Hematopoietic multipotent progenitor cell treated with erythropoietin and hydrocortisone succinate and interleukin-3 and kit ligand, for 8 days (in vitro differentiated cells): Measurements from ENCODE around the gene CD93.
A peak's percentile ranks its signal among the peaks of the same experiment; 100 is the strongest.

Source experiments
- DNase-seq: peaks from one replicate; pipeline ENCODE4 v3.0.0-alpha.2; 2015

The CD93 gene

DNA sequence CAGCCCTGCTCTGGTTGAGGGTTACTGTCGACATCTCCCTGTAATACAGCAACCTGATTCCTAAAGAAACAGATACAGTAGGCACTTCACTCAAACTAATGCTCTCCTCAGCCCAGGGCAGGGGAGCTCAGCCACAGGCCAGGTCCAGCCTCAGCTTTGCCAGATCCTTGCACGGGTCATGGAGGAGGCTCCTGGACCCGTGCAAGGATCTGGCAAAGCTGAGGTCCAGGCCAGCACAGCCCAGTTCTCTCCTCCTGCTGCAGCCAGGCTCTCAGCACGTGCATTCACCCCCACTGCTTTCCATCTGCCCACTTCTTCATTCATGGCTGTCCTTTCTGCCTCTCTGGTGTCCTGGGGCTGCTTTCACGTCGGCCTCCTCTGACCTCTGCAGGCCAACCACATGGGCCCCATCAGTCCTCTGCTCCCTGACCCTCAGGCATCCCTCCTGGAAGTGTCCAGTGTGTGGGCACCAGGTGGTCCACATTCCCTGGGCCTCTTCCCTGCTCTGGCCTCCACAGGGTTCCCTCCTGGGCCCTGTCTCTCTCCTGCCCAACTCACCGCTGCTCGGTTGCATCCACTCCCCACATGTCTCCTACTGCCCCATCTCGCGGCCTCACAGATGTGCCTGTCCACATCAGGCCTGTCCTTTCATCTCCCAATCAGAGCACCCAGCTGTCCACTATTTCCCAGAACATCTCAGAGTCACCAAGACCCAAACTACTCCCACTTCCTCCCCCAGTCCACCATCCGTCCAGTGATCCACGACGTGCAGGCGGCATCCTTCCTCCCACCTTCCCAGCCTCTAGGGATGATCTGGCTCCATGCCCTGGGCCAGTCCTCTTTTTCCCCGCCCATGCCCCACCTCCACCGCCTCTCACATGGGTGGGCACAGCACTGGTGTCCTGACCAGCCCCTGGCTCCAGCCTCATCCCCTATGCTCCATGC lies 11.8 kb upstream of the CD93 start:
- no peak for DNase-seq

DNA sequence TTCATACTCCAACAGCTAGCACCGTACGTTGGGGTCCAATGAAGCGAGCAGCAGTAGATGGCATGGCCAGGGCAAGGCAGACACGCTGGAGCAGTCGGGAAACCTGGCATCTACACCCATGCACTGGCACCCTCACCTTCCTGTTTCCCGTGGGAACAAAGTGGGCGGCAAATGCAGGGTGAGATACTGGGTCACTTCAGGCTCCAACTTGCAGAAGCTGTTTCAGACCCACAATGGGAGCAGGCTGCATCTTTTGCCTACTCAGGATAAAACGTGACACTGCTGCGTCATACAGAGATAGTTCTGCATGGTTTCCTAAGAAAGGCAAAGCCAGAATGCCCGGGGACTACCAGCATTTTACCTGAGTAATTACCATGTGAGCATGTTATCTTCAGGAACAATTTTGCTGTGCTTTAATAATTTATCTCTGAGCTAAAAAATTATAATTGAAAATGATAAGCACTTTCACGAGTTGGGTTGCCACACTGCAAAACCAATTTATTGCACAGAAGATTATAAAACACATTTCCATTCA lies 10.9 kb upstream of the CD93 start:
- DNase-seq = no peak

DNA sequence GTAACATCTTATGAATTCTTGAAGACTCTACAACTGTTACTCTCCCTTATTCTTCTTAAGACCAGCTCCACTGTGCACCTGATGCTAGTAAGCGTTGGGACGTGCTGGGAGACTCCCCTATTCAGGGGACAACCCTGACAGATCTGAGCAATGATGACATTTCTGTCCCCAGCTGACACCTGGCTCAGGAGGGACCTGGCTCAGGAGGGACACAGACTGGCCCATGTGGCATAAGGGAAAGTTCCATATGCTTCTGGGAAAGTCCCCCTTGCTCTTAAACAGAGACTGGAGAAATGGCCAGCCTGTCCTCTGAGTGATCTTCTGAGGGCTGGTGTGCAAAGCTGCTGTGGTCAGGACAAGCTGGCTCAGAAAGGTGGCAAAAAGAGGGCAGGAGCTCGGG lies 10.0 kb upstream of the CD93 start:
- DNase-seq = no peak

DNA sequence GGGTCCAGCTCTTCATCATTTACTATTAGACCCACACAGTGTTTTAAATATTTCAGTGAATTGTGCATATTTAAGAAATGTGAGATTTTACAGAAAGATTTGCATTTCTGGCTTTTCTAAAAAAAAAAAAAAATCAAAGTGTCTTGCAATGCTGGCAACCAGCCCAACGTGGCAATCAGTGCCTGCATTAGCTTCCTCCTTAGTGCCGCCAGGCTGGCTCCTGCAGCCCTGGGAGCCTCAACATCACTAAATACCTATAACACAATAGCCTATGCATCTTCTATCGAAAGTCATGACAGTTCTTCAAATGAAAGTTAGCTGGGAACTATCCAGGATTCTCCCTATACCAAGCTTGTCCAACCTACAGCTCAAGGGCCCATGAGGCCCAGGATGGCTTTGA lies 9.4 kb upstream of the CD93 start:
- DNase-seq = no peak

DNA sequence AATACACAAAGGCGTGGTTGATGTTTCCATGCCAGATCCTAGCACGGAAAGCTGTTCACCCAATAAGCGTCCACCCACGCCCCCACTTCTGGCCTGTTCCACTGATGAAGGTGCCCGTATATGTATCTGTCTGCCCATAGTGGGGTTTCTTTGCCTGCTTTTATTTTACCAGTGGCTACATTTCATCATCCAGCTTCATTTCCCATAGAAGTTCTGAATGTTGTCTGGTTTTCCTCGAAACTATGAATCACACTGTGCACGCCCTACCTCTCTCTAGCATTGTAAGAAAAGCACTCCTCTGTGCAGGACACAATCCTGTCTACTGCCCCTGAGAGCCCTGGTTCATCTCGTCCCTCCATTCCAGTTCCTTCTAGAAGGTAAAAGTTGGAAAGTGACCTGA lies 8.8 kb upstream of the CD93 start:
- DNase-seq = no peak

DNA sequence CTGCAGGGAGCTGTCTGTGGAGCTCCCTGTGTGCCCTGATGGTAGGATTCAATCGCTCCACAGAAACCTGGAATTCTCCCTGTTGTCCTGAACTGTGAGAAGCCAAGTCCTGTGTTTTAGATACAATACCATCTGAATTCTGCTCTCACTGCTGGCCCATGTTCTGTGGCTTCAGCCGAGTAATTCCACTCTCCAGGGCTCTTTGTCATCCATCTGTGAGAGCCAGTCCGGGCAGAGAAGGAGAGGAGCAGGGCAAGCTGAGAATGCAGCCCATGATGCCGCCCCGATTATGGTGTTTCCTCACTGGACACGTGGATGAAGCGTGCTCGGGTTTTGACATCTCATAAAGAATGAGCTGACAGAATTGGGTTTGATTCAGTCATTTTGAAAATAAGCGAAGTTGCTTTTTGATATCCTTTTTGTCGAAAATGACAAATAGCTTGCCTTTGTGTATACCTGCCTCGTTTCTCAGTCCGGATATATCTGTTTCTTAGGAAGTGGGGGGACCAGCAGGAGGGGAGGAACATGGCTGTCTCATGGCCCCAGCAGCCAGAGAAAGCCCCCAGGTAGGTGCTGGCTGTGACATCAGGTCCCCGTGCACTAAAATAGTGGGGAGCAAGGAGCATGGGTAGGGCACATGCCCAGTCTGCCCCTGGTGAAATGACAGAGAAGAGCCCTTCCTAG lies 8.2 kb upstream of the CD93 start:
- no peak for DNase-seq

DNA sequence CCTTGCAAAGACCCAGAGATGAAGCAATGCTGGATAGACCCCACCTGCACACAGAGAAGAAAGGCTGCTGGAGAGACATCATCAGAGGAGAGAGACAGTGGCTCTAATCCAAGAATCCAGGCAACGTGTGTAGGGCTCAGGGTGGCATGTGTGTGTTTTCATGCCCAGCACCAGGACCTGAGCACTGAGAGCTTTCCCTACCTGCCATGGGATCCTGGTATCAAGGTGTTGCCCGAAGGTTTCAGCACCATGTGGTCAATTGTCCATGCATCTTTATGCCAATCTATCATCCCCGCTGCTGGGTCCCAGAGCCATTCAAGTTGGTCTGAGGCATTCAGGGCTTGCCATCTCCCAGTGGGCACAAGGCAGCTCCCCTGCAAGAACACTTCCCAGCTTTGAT lies 7.5 kb upstream of the CD93 start:
- DNase-seq = no peak

DNA sequence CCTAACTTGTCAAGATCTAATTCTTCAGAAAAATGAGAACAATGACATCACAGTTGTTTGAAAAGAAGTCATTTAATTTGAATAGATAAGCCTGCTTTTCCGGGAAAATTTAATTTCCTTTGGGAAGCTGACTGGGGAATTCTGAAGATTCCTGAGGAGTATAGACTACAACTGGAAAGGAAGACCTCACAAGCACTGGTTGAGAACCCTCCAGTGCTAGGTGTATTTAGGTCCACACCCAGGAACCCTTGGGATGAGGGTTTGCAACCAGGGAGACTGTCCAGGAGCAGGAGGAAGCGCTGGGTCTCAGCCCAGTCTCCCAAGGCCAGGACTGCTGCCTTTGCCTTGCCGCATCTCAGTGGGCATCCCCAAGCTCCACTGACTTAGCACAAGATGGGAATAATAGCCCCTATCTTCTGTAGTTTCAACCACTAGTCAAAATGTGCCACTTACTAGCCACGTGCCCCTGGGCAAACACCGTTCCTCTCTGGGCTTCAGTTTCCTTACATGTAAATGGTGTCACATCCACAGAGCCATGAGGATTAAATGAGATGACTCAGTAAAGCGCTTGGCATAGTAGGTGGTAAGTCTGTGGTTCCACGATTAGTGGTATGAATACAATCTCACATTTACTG lies 6.9 kb upstream of the CD93 start:
- no peak for DNase-seq

DNA sequence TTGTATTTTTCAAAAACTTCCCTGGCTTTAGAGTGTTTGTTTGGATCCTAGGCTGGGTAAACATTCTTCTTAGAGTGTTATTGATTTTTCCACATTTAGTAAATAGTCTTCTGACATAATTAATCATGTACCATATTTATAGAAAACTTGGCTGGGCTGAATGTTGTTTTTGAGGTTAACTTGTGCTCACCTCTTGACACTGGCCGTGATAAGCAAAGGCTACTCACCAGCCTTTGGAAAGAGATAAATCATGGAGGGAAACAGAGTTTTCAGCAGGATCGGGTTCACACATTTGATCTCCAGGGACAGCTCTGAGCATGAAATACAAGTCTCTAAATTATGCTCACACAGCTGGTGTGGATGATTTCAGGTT lies 6.2 kb upstream of the CD93 start:
- DNase-seq = no peak

DNA sequence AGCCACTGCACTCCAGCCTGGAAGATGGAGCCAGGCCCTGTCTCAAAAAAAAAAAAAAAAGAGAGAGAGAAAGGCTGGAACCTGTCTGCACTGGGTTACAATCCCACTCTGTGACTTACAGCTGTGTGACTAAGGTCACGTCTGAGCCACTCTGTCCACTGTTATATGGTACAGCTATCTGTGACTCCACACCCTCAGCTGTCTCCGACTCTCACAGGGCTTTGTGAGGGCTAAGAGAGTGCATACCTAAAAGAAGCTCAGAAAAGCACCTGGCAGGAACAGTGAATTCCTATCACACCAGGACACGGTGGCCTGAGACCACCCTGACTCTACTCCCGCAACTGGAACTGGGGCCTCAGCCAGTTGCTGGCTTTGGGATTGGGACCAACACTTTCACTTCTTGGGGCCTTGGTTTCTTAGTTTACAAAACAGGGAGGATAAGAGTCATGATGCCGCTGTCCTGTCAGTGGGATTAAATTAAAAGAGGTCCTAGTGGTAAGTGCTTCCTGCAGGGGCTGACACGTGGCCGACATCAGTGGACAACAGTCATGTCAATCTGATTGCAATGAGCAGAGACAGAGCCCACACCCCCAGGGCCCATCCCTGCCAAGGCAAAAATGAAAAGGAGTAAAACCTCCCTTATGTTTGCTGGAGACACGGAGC lies 5.7 kb upstream of the CD93 start:
- no peak for DNase-seq

DNA sequence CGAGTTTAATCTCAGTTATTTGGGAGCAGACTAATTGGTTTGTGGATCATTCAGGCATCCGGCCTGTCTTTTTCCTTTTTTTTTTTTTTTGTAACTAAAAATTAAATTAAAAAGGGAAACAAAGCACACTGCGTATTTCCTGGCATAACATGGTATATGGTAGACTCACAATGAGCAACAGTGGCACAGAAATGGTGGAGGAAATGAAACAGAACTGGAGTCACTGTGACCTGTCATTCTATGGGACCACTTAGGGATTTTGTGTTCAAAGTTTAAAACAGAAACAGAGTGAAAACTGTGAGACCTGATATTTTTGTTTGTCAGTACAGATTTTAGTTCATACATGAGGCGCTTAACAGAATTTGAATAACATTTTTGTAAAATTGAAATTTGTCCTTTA lies 4.8 kb upstream of the CD93 start:
- no peak for DNase-seq

DNA sequence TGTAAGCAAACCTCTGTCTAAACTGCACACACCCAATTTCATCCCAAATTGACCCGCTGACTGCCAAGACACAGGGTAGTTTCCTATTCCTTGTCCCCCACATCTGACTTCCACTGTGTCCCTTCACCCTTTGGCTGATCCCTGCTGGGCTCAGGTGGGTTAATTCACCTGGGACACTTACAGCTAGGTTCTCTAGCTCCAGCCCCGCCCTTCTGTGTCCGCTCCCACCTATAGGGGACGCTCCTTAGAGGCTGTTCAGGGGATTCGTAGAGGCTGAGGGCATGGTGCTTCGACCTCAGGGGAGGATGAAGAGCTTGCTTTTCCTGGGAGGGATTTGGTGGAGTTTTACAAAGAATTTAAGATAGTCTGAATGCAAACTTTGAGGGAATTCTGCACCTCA lies 4.0 kb upstream of the CD93 start:
- no peak for DNase-seq

DNA sequence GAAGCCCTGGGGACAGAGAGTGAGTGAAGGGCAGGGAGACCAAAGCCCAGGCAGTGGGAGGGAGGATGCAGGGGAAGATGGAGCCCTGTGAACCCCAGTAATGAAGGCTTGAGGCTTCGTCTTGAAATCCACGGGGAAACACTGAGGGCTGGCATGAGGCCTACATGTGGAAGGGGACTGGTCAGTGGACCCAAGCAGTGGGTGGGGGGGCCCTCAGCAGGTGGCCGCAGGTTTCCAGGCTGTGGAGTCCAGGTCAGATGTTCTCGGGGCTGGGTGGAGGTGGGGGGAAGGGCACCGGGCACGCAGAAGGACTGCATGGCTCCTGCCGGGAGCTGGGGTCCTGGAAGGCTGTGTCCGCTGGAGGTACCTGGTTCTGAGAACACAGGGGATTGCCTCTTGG lies 2.7 kb upstream of the CD93 start:
- no peak for DNase-seq

DNA sequence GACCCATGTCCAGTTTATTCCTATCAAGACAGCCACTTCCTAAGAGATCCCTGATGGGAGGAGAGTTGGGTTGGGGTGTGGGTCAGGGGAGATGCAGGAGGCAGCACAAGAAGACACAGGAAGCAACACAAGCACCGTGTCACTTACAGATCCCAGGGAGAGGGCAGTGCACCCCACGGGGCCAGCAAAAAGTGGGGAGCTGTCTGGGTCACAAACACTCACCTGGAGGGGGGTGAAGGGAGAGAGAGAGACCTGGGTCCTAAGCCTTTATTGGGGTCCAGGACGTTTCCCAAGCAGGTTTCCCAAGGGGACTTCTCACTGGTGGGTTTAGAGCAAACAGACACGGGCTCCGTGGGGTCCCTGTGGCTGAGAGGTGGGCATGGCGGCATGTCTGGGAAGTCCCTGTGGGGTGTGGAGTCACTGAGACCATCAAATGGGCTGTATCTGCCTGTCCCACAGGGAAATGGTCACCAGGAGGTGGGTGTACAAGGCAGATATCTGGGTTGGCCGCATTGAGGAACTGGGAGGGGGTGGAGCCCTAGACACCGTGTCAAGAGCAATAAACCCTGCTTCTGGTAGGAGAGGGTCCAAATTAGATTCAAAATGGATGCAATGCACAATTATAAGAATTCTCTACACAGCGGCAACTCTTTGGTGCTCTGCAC lies 1.6 kb upstream of the CD93 start:
- DNase-seq = peak; percentile 31

DNA sequence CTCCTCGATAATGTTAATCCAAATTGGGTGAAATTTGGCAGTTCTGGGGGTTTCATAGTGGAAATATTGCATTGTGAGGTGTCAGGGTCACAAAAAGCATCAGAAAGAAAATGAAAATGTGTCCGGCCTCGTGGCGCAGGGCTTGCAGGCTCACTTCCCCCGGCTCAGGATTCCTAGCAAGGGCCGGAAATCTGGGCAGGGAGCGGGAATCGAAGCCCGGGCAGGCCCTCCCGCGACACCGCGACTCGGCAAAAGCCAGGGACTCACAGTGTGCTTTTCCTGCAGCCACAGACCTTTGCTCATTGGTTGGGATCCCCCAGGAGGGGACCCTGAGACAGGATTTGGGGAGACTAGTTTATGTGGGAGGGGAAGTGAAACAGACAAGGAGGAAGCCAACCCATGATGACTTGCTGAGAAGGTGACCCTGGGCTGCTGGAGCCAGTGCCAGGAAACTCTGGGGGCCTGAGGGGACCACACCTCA lies 847 bp upstream of the CD93 start:
- DNase-seq = no peak

DNA sequence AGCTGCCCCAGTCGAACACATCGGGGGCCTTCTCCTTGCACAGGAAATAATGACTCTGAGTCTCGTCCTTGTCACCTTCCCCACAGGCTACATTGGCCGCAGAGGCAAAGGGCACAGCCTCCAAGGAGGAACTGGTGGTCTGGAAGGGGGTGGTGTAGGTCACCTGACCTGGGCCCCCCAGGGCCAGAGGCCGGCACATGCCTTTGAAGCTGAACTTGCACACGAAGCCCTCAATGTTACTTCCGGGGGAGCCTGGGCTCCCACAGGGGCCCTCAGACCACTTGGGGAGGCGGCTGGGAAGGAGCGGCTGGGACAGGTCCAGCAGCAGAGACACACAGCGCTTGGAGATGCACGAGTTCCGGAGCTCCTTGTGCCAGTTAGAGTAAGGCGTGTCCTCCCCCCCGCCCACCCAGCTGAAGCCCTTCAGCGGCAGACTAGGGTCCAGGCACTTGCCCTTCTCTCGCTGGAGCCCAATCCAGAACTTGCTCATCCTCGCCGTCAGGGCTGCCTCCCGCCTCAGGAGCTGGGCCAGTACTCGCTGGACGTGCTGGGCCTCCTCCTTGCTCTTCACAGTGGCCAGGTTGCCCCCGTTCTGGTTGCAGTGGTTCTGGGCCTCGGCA lies 578 bp downstream of the CD93 start:
- DNase-seq = no peak

DNA sequence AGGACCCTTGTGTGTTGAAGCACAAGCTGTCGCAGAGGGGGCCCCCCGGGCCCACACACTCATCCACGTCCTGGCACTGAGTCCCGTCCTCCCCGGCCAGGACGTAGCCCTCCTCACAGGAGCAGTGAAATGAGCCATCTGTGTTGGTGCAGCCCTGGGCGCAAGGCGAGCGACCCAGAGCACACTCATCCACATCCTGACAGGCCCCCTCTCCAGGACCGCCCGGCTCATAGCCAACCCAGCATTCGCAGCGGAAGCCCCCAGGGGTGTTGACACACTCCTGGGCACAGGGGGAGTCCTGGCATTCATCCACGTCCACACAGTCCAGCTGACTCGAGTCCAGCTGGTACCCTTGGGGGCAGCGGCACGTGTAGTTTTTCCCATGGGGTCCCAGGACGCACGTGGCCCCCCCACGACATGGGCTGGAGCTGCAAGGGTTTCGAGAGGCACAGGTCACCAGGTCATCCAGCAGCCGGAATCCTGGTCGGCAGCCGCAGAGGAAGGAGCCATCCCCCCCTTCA lies 1.2 kb downstream of the CD93 start:
- no peak for DNase-seq

DNA sequence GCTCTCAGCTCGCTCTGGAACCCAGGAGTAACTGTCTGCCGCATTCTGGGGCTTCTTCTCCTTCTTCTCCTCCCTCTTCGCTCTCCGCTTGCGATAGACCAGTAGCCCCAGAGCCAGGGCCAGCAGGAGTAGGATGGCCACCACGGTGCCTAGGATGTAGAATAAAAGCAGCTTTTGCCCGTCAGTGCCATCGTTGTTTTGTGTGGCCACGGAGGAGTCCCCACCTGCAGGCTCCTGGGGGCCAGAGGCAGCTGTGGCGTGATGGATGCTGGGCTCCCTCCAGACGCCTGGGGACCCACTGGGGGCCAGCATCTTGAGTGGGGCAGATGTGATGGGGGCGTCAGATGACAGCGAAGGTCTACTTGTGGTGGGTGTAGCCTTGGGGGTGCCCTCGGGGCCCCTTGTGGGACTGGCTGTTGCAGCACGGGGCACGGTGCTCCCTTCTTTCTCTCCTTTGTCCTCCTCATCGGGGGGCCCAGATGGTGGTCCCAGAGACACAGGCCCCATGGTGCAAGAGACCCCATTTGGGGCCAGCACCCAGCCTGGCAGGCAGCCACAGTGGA lies 1.8 kb downstream of the CD93 start:
- DNase-seq = no peak

DNA sequence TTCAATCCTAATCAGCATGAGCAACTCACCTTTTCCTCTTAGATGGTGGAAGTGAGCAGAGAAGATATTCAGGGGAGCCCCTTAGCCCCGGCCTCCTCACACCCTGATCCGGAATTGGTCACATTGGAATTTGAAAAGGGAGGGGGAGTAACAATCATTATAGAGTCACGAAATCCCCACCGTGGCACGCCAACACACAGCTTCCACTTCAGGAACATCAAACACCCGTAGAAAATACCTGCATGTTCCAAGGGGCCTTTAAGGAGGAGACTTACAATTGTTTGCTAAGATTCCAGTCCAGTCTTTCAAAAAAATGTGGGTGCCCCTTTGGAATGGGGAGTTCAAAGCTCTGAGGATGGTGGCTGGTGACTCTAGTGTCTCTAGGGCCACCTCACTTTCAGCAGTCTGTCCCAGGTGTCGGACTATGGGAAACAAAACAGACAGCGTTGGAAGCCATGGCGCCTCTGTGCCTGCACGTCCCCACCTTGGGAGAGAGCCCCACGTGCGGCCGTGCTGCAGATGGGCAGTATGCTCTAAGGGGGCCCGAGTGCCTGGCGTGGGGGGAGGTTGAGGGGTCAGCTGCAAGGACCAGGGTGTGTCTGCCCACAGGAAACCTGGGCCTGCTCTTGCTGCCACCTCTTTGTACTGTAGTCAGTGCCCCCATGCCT lies 2.4 kb downstream of the CD93 start:
- no peak for DNase-seq

DNA sequence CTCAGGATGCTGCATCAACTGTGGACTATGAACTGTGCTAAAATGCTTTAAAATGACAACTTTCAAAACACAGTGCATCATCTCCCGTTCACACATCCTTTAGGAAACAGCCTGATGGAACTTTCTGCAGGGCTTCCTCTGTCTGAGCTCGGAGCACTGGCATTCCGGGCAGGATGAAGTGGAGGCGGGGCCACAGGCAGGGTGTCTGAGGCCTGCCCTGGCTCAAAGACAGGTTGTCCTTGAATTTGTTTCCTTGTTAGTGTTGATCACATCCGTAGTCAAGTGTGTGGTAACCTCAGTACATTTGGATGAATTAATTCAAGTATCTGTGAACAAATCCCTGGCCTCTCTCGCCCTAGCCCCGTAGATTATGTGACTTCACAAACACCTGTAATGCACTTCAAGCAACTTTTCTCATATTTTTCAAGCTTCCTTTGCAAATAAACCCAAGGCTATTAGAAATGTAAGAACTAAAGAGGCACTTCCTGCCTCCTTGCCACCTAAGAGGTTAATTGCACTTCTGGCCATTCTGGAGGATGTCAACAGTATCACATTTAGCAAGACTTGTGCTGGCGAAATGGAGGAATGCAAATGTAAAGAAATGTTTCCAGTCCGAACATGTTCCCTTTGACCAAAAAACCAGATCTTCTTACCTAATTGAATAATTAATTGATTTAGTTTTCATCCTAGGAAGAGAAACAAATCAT lies 3.1 kb downstream of the CD93 start:
- no peak for DNase-seq
